ENCODE results near the gene LY6G6C.

- TF ChIP-seq POLR2A (IDR thresholded peaks at IDR 0.05; ENCODE audit: low read depth) (no peak), POLR2AphosphoS5 (IDR thresholded peaks at IDR 0.05) (no peak), CTCF (IDR thresholded peaks at IDR 0.05) (no peak)
Measured at GRCh38 chr6:31760790-31761189, 39.2 kb upstream of the LY6G6C start.
